IMR-90 (cell line): Measurements from ENCODE around the gene DPH2. TPM values are rescaled to one million over a fixed set of nuclear protein-coding genes. Genes with fewer than 3 reads are reported as not detected.

Source experiments
- ATAC-seq: fragments of 200-7000 bp; cut with Tn5 transposase; 2 replicates; pipeline ENCODE4 v1.9.1; 2020; ENCODE audit warnings: low read depth, mild to moderate bottlenecking, moderate library complexity
- BruUV-seq: library from RNA; stranded (reverse); fragments of 400-500 nt; replicated peaks from 2 replicates; lab custom pipeline; 2021; lab: Mats Ljungman, UMichigan
- CTCF ChIA-PET: fragments of 300-600 bp; formaldehyde crosslinking; extraction: SDS; loops from one replicate; lab custom pipeline; 2021; ENCODE audit warnings: antibody characterized with exemption; lab: Yijun Ruan, JAX
- POLR2A ChIA-PET: fragments of 300-600 bp; sonication (Branson Sonifier 250); formaldehyde crosslinking; loops from one replicate; lab custom pipeline; 2022; ENCODE audit warnings: antibody characterized with exemption; ENCODE audit not compliant: unreplicated experiment; lab: Charles Lee
- DNase-seq: peaks from one replicate; pipeline ENCODE4 v3.0.0; 2013
- H2AFZ ChIP-seq: replicated peaks from 2 replicates; pipeline ENCODE3; 2013; ENCODE audit warnings: low read length, mild to moderate bottlenecking; ENCODE audit not compliant: poor library complexity
- H2AK5ac ChIP-seq: 2 replicates; pipeline ENCODE4 v1.6.1; 2013; ENCODE audit warnings: low read depth, low read length, inconsistent platforms
- H2AK9ac ChIP-seq: replicated peaks from 2 replicates; pipeline ENCODE3; 2013; ENCODE audit warnings: mild to moderate bottlenecking, low read depth, low read length, moderate library complexity; ENCODE audit not compliant: poor library complexity
- H2BK120ac ChIP-seq: 2 replicates; pipeline ENCODE4 v1.6.1; 2013; ENCODE audit warnings: low read depth, low read length, inconsistent platforms
- H2BK15ac ChIP-seq: 3 replicates; pipeline ENCODE4 v1.6.1; 2013; ENCODE audit warnings: low read depth, low read length, inconsistent platforms
- H2BK20ac ChIP-seq: 2 replicates; pipeline ENCODE4 v1.6.1; 2013; ENCODE audit warnings: low read depth, mild to moderate bottlenecking, inconsistent platforms, low read length, moderate library complexity
- H2BK5ac ChIP-seq: 2 replicates; pipeline ENCODE4 v1.6.1; 2013; ENCODE audit warnings: mild to moderate bottlenecking, low read depth, low read length, inconsistent platforms; ENCODE audit not compliant: poor library complexity, severe bottlenecking
- H3K14ac ChIP-seq: replicated peaks from 2 replicates; pipeline ENCODE4 v1.6.1; 2013; ENCODE audit warnings: low read depth, low read length, inconsistent platforms
- H3K18ac ChIP-seq: 2 replicates; pipeline ENCODE4 v1.6.1; 2013; ENCODE audit warnings: low read depth, low read length, control low read depth
- H3K23ac ChIP-seq: 2 replicates; pipeline ENCODE4 v1.6.1; 2013; ENCODE audit warnings: low read depth, low read length, inconsistent platforms
- H3K27ac ChIP-seq: 2 replicates; pipeline ENCODE4 v1.5.1; 2013; ENCODE audit warnings: mild to moderate bottlenecking, control low read depth, low read length; ENCODE audit not compliant: insufficient read depth
- H3K27me3 ChIP-seq: 2 replicates; pipeline ENCODE4 v1.6.1; 2013; ENCODE audit warnings: low read length; ENCODE audit not compliant: control insufficient read depth, insufficient read depth
- H3K36me3 ChIP-seq: 2 replicates; pipeline ENCODE4 v1.6.1; 2013; ENCODE audit warnings: low read length, mixed read lengths; ENCODE audit not compliant: control insufficient read depth, insufficient read depth
- H3K4ac ChIP-seq: 2 replicates; pipeline ENCODE4 v1.6.1; 2013; ENCODE audit warnings: low read depth, low read length, inconsistent platforms
- H3K4me1 ChIP-seq: 2 replicates; pipeline ENCODE4 v1.6.1; 2013; ENCODE audit warnings: low read length, mixed read lengths; ENCODE audit not compliant: control insufficient read depth, insufficient read depth
- H3K4me2 ChIP-seq: 2 replicates; pipeline ENCODE4 v1.6.1; 2013; ENCODE audit warnings: low read depth, mild to moderate bottlenecking, control low read depth, low read length, moderate library complexity
- H3K4me3 ChIP-seq: 2 replicates; pipeline ENCODE4 v1.5.1; 2013; ENCODE audit warnings: low read depth, mild to moderate bottlenecking, control low read depth, low read length, moderate library complexity; ENCODE audit not compliant: insufficient read depth
- H3K56ac ChIP-seq: 2 replicates; pipeline ENCODE4 v1.6.1; 2013; ENCODE audit warnings: low read length, inconsistent platforms; ENCODE audit not compliant: insufficient read depth; ENCODE audit errors: extremely low read depth
- H3K79me1 ChIP-seq, 2 experiments: 2 replicates each; pipeline ENCODE4 v1.6.1; 2013; ENCODE audit warnings: low read length in 2 of 2, inconsistent platforms in 1 of 2, low read depth in 1 of 2
- H3K9ac ChIP-seq: 2 replicates; pipeline ENCODE4 v1.6.1; 2013; ENCODE audit warnings: low read depth, low read length, control low read depth
- H3K9me1 ChIP-seq: 2 replicates; pipeline ENCODE4 v1.6.1; 2013; ENCODE audit warnings: low read length, inconsistent platforms; ENCODE audit not compliant: insufficient read depth
- H3K9me3 ChIP-seq: 2 replicates; pipeline ENCODE4 v1.6.1; 2013; ENCODE audit warnings: low read length; ENCODE audit not compliant: control insufficient read depth, insufficient read depth
- H4K20me1 ChIP-seq: 2 replicates; pipeline ENCODE4 v1.6.1; 2013; ENCODE audit warnings: low read length, inconsistent platforms; ENCODE audit not compliant: insufficient read depth
- H4K5ac ChIP-seq: 2 replicates; pipeline ENCODE4 v1.6.1; 2013; ENCODE audit warnings: mild to moderate bottlenecking, low read depth, low read length, control low read depth
- H4K8ac ChIP-seq, 2 experiments: 2 replicates each; pipeline ENCODE4 v1.6.1; 2013; ENCODE audit warnings: low read depth in 2 of 2, low read length in 2 of 2, control low read depth in 1 of 2, inconsistent platforms in 1 of 2
- H4K91ac ChIP-seq: 2 replicates; pipeline ENCODE4 v1.6.1; 2013; ENCODE audit warnings: low read depth, low read length, inconsistent platforms; ENCODE audit not compliant: insufficient read depth
- CEBPB ChIP-seq: IDR thresholded peaks from 2 replicates; pipeline ENCODE4 v1.6.1; 2012; ENCODE audit warnings: low read depth, low read length, improper control_type of control experiment
- CTCF ChIP-seq: conservative IDR thresholded peaks from 2 replicates; pipeline ENCODE4 v1.5.1; 2012; ENCODE audit warnings: mild to moderate bottlenecking, low read depth, low read length, improper control_type of control experiment
- MAFK ChIP-seq: IDR thresholded peaks from 2 replicates; pipeline ENCODE4 v1.6.1; 2012; ENCODE audit warnings: low read depth, low read length, improper control_type of control experiment
- RAD21 ChIP-seq: IDR thresholded peaks from 2 replicates; pipeline ENCODE4 v1.6.1; 2012; ENCODE audit warnings: low read length, improper control_type of control experiment
- WGBS, 2 experiments: methylation state at CpG; one replicate each; pipeline versions ENCODE4 v1.1.5 to v1.1.7; 2013; ENCODE audit warnings: missing lambda C conversion rate in 2 of 2; ENCODE audit not compliant: insufficient read length in 1 of 2; ENCODE audit errors: extremely low coverage in 2 of 2; 5-methylcytosine and 5-hydroxymethylcytosine counted together
- dilution Hi-C: fragments of 300-500 bp; cut with HindIII; formaldehyde crosslinking; loops from one replicate; pipeline ENCODE4 v1.14.3; 2018; ENCODE audit warnings: low sequenced_read_pairs; ENCODE audit not compliant: unreplicated experiment
- in situ Hi-C: fragments of 300-500 bp; cut with MboI; formaldehyde crosslinking; loops from 3 replicates; pipeline ENCODE4 v1.14.3; 2019; ENCODE audit warnings: low sequenced_read_pairs, inconsistent platforms, mixed read lengths
- intact Hi-C: fragments of 100-400 bp; cut with micrococcal nuclease; formaldehyde crosslinking; loops from 2 replicates; pipeline ENCODE4 v1.10.0; 2022
- polyA plus RNA-seq, 3 experiments: library from polyadenylated mRNA; depleted of rRNA; stranded (reverse); fragments of >200 nt; gene quantifications; 2 replicates each; pipeline ENCODE4 v1.2.3, GENCODE V29; 2012; ENCODE audit warnings: low replicate concordance in 1 of 3
- total RNA-seq: library from RNA; depleted of rRNA; stranded (reverse); fragments of >200 nt; gene quantifications from 2 replicates; pipeline ENCODE4 v1.2.3, GENCODE V29; 2012

Gene DPH2
- total and polyA plus RNA-seq, 2 of the 4 experiments (the other 2 are of a cell fraction), result 21.0 to 32.2 TPM

- Histone ChIP-seq H2AK5ac (peak overlapping the region; percentile 5; the same call in 1 of the 2 replicates), H2BK20ac (no peak overlapping the region), H2BK120ac (no peak overlapping the region), H3K9me1 (no peaks in the 10 kb centered on the region), H4K8ac (no peak overlapping the region), H3K4ac (no peak overlapping the region), H2BK15ac (no peak overlapping the region), H3K36me3 (peaks cover 8% of the 10 kb centered on the region; the same call in 1 of the 2 replicates), H3K27me3 (no peaks in the 10 kb centered on the region), H3K4me2 (no peak overlapping the region), H2AFZ (peak overlapping the region; percentile 8), H3K79me1 (no peaks in the 10 kb centered on the region), H3K23ac (no peak overlapping the region), H3K9ac (no peak overlapping the region), H2AK9ac (no peak overlapping the region), H3K4me3 (no peak overlapping the region), H4K91ac (no peak overlapping the region), H3K9me3 (no peaks in the 10 kb centered on the region), H3K4me1 (peaks cover 7% of the 10 kb centered on the region), H4K5ac (no peak overlapping the region), H2BK5ac (no peak overlapping the region), H3K27ac (no peak overlapping the region), H4K20me1 (no peaks in the 10 kb centered on the region), H3K14ac (no peak overlapping the region), H3K56ac (no peak overlapping the region), H3K18ac (no peak overlapping the region)
- DNase-seq (no peak), ATAC-seq (no peak)
- in situ Hi-C loops, result no loop called here
- POLR2A ChIA-PET, result no interaction called here
- no TSS peak for BruUV-seq
- TF ChIP-seq MAFK (no peak), RAD21 (0 out of 2 replicates have a peak, but pooled peaks have one; percentile 22), CTCF (peak; percentile 29; the same call in 1 of the 2 replicates), CEBPB (no peak)
- intact Hi-C loops, result no loop called here
- CTCF ChIA-PET, result interaction anchor here (1.0 to 1.4 kb wide), 2 partner anchors 11 to 53 kb away, joined by 4 to 5 read pairs; no protein-coding TSS in a partner anchor
- dilution Hi-C loops, result no loop called here
- WGBS, 2 experiments, result 81% methylated on average over 7 of the region's 15 CpGs; no CpG with 5 or more reads in 1 of the 2 experiments
Measured at GRCh38 chr1:43994794-43995790, 25.3 kb downstream of the DPH2 start.
